GM19240 (cell line): ENCODE measurements around the gene ZNF678.
"Not testable (repeated sequence)": the region's sequence is repeated elsewhere in the genome, so short reads cannot be mapped to it uniquely, and the experiment has no call there.

Experiments used
- DNase-seq: peaks from one replicate; pipeline ENCODE4 v3.0.0; 2011; ENCODE audit warnings: low spot score; ENCODE audit not compliant: insufficient read length

The ZNF678 gene

GRCh38 chr1:227603327-227603726 lies 40.0 kb downstream of the ZNF678 start:
- DNase-seq: no peak

- DNase-seq: no peak
Observed at GRCh38 chr1:227604446-227604845, 41.1 kb downstream of the ZNF678 start.

GRCh38 chr1:227606271-227606670 lies 42.9 kb downstream of the ZNF678 start:
- not testable (repeated sequence) for DNase-seq

- DNase-seq: no peak
Observed at GRCh38 chr1:227607336-227607898, 44.1 kb downstream of the ZNF678 start.

GRCh38 chr1:227612658-227613057 lies 49.3 kb downstream of the ZNF678 start:
- no peak for DNase-seq

GRCh38 chr1:227613526-227613925 lies 50.2 kb downstream of the ZNF678 start:
- DNase-seq: no peak

- no peak for DNase-seq
Observed at GRCh38 chr1:227621211-227621610, 57.9 kb downstream of the ZNF678 start.

GRCh38 chr1:227622739-227623475 lies 59.6 kb downstream of the ZNF678 start:
- DNase-seq: no peak

- no peak for DNase-seq
Observed at GRCh38 chr1:227632325-227632724, 69.0 kb downstream of the ZNF678 start.

- no peak for DNase-seq
Observed at GRCh38 chr1:227635596-227635995, 72.2 kb downstream of the ZNF678 start.

- no peak for DNase-seq
Observed at GRCh38 chr1:227654431-227654830, 91.1 kb downstream of the ZNF678 start.

- DNase-seq: no peak
Observed at GRCh38 chr1:227654858-227655752, 91.7 kb downstream of the ZNF678 start.

GRCh38 chr1:227661495-227661894 lies 98.1 kb downstream of the ZNF678 start:
- DNase-seq: no peak

GRCh38 chr1:227662933-227663332 lies 99.6 kb downstream of the ZNF678 start:
- no peak for DNase-seq

- DNase-seq: no peak
Observed at GRCh38 chr1:227666286-227666685, 102.9 kb downstream of the ZNF678 start.

GRCh38 chr1:227673441-227673840 lies 110.1 kb downstream of the ZNF678 start:
- no peak for DNase-seq

GRCh38 chr1:227685807-227686206 lies 122.5 kb downstream of the ZNF678 start:
- DNase-seq: no peak

- DNase-seq: no peak
Observed at GRCh38 chr1:227697321-227697864, 134.0 kb downstream of the ZNF678 start.

- DNase-seq: not testable (repeated sequence)
Observed at GRCh38 chr1:227701631-227702030, 138.3 kb downstream of the ZNF678 start.

- no peak for DNase-seq
Observed at GRCh38 chr1:227707846-227708245, 144.5 kb downstream of the ZNF678 start.

GRCh38 chr1:227709451-227709850 lies 146.1 kb downstream of the ZNF678 start:
- no peak for DNase-seq

- DNase-seq: not testable (repeated sequence)
Observed at GRCh38 chr1:227710474-227710873, 147.1 kb downstream of the ZNF678 start.
